Prostate gland (tissue), 2 donors: ENCODE measurements around the gene SPSB4.

Experiments used
- POLR2A ChIP-seq: fragments of 450-650 bp; IDR thresholded peaks from one replicate; pipeline ENCODE4 v1.6.1; 2016; ENCODE audit warnings: antibody characterized with exemption, mild to moderate bottlenecking
- TF ChIP-seq, protein P1 (sequence below), 4 experiments: fragments of 200-600 bp in 2 of 4; fragments of 450-650 bp in 2 of 4; sonication (generic) in 2 of 4; IDR thresholded peaks; 1 replicate in 3 of 4; 2 replicates in 1 of 4; pipeline ENCODE4 v1.5.1; 2016 to 2019; ENCODE audit warnings: antibody characterized with exemption in 4 of 4, mild to moderate bottlenecking in 2 of 4, moderate library complexity in 2 of 4

DNA sequence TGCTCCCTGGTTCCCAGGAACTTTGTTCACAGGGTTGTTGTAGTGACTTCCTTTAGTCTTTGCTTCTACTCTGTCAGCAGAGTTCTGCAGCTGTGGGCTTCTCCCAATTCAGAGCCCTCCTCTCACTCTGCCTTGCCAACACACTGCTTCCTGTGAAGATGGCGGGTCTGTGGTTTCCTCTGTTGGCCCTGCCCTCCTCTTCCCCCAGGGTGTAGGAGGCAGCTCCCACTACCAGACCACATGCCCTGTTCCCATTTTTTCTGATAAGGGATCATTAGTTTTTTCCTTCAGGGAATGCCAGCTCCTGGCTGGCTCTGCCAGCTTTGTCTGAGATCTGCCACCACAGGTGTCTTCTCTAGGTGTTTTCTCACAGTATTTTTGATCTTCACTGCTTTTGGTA is 12.7 kb downstream of the SPSB4 start:
- TF ChIP-seq, protein P1, sequence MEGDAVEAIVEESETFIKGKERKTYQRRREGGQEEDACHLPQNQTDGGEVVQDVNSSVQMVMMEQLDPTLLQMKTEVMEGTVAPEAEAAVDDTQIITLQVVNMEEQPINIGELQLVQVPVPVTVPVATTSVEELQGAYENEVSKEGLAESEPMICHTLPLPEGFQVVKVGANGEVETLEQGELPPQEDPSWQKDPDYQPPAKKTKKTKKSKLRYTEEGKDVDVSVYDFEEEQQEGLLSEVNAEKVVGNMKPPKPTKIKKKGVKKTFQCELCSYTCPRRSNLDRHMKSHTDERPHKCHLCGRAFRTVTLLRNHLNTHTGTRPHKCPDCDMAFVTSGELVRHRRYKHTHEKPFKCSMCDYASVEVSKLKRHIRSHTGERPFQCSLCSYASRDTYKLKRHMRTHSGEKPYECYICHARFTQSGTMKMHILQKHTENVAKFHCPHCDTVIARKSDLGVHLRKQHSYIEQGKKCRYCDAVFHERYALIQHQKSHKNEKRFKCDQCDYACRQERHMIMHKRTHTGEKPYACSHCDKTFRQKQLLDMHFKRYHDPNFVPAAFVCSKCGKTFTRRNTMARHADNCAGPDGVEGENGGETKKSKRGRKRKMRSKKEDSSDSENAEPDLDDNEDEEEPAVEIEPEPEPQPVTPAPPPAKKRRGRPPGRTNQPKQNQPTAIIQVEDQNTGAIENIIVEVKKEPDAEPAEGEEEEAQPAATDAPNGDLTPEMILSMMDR (IDR thresholded peaks at IDR 0.05): no peak
- TF ChIP-seq POLR2A: no peak
